Stimulated activated CD8-positive, alpha-beta memory T cell treated with anti-CD3 and anti-CD28 coated beads, Interleukin-4, amount 100 ng/mL, for 48 hours (primary cell): ENCODE results near the gene IGF2.
A peak's percentile ranks its signal among the peaks of the same experiment; 100 is the strongest.
"Not testable (repeated sequence)": the region's sequence is repeated elsewhere in the genome, so short reads cannot be mapped to it uniquely, and the experiment has no call there.

ENCODE experiments used
- DNase-seq: peaks from one replicate; pipeline ENCODE4 v3.0.0-alpha.2; 2020

The IGF2 gene, protein sequence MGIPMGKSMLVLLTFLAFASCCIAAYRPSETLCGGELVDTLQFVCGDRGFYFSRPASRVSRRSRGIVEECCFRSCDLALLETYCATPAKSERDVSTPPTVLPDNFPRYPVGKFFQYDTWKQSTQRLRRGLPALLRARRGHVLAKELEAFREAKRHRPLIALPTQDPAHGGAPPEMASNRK

GRCh38 chr11:2139123-2139521 lies at the start of gene IGF2:
Gene IGF2, minus strand, starts transcription at chr11:2139389. Its CDS starts 3,866 bp downstream, at chr11:2135523.
- DNase-seq: no peak

GRCh38 chr11:2188745-2189144 lies 49.6 kb upstream of the IGF2 start:
- no peak for DNase-seq

- DNase-seq: no peak
Observed at GRCh38 chr11:2187280-2187707, 48.1 kb upstream of the IGF2 start.

DNA sequence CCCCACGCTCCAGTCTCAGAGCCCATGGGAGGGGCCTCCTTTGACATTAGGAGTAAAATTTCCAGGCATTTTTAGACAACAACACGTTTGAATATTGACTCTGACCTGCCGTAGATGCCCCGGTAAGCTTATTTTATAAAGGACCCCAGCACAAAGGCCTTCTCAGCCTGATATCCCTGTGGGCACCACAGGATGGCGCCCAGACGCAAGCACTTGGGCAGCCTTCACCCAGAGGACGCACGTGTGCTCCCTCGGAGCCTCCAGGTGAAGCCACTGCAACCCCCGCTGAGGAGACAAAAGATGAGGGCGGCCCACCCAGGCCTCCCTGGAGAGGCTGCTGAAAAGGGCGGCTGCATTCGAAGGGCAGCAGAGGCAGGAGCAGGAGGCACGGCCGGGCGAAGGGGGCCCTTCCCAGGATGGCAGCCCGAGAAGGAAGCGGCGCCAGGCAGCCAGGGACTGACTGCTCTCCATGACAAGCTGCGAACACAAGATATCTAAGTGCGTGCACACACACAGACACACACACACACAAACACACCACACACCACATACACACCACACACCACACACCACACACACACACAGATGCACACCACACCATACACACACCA lies 47.6 kb upstream of the IGF2 start:
- peak; percentile 64 for DNase-seq

- no peak for DNase-seq
Observed at GRCh38 chr11:2185324-2186085, 46.3 kb upstream of the IGF2 start.

DNA sequence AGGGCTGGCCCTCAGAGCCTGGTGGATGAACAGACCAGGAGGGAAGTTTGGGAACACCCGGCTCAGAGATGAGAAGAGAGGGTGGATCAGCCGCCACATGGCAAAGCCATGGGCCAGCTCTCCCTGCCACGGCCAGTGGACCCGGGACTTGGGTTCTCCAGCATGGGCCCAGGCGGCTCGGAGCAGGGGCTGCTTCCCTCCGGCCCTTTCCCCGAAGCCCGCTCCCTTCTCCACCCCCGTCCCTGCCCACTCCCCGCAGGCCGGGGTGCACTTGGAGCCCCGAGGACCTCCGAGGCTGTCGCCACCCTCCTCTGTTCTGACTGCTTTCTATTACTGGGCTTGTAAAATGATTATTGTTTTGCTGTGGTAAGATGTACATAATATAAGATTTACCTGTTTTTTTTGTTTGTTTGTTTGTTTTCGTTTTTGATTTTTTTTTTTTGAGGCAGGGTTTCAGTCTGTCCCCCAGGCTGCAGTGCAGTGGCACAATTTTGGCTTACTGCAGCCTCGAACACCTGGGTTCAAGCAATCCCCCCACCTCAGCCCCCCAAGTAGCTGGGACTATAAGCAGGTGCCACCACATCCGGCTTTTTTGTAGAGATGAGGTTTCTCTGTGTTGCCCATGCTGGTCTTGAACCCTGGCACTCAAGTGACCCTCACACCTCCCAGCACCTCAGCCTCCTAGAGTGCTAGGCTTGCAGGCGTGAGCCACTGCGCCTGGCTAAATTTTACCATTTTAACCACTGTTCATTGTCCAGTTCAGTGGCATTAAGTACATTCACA lies 43.7 kb upstream of the IGF2 start:
- DNase-seq: no peak

GRCh38 chr11:2182075-2182474 lies 42.9 kb upstream of the IGF2 start:
- DNase-seq: no peak

GRCh38 chr11:2180789-2181370 lies 41.7 kb upstream of the IGF2 start:
- no peak for DNase-seq

- DNase-seq: no peak
Observed at GRCh38 chr11:2180347-2180746, 41.2 kb upstream of the IGF2 start.

DNA sequence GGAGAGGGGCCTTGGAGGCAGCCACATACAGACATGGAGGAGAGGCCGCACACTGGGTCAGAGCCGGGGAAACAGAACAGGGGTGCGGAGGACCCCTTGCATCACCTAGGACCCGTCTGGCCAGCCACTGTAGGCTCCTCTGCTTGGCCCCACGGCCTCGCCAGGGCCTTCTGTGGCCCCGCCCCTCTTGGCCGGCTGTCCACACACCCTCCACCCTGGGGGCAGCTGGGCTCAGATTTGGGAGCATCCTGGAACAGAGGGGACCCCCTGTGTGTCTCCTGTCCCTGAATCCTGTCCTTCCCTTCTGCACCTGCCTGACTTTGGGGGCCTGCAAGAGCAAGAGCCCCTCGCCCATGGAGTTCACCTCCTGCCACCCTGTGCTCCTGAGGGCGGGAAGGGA lies 40.3 kb upstream of the IGF2 start:
- DNase-seq: no peak

GRCh38 chr11:2178906-2179494 lies 39.8 kb upstream of the IGF2 start:
- DNase-seq: no peak

GRCh38 chr11:2178055-2178773 lies 39.0 kb upstream of the IGF2 start:
- not testable (repeated sequence) for DNase-seq

- no peak for DNase-seq
Observed at GRCh38 chr11:2177076-2177475, 37.9 kb upstream of the IGF2 start.

DNA sequence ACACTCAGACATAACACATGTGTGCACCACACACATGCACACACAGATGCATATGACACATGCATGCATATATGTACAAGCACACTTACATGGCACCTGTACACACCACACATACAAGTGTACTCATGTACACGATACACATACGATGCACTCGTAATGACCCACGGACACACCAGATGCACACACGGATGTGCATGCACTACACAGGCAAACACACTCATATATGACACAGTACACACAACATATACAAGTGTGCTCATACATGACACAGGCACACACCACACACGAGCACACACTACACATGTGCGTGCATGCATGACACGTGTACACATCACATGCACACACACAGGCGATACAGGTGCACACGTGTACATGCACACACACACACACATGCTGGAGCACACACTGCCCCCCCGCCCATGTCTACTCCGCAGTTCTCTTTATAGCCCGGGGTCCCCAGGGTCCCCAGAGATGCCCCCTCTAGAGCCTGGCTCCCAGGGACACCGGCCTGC lies 37.3 kb upstream of the IGF2 start:
- DNase-seq: no peak

DNA sequence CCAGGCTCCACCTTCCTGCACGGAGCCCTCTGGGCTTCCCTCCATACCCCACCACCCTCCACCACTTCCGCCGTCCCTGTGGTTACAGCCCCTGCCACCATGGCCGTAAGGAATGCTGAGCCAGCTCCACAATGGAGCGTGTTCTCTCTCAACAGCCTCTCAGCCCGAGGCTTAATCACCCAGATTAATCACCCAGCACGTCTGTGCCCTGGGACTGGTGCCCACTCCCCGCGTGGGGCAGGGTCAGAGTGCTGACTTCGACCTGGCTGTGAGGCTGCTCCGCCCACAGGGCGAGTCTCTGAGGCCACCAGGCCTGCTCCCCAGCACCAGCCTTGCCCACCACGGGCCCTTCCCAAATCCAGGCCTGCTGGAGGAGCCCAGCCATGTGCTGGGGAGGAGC lies 36.5 kb upstream of the IGF2 start:
- no peak for DNase-seq

- no peak for DNase-seq
Observed at GRCh38 chr11:2174361-2174760, 35.2 kb upstream of the IGF2 start.

GRCh38 chr11:2173761-2174160 lies 34.6 kb upstream of the IGF2 start:
- no peak for DNase-seq

- DNase-seq: peak; percentile 52
Observed at GRCh38 chr11:2173150-2173693, 34.0 kb upstream of the IGF2 start.

DNA sequence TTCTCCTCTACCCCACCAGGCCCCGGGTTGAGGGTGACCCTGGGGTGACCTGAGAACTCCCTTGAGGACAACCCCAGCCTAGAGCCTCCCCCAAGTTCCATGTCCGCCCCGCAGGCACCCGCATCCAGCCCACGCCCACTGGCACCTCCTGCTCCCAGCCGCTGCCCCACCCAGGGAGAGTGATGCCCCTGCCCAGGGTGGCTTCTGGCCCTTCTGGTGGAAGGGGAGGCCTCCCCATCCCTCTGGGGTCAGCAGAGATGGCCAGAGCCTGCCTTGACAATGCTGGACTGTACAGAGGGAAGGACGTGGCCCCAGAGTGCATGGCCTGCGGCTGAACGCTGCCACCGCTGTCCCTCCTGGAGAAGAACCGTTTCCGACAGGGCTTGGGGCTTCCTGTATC lies 33.5 kb upstream of the IGF2 start:
- no peak for DNase-seq

DNA sequence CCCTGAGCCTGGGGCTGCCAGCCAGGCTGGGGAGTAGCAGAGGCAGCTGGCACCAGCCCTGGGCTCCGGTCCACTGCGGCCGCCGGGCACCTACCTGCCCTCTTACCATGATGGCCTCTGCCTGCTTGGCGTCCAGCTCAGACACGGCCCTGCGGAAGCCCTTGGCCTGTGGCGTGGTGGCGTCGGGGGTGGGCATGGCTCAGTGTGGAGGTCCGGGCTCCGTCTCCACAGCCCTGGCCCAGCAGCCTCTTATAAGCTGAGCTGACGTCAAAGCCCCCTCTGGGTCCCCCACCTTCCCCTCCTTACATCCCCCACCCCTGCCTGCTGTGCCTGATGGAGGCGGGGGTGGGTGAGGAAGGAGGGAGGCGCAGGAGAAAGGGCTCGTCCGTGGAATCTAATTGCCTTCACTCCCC lies 32.4 kb upstream of the IGF2 start, which contains the start of gene TH:
Gene TH (minus strand): TSS at position 225 of the 413 bp plus-strand sequence. CDS start 29 bp downstream, at position 196.
- no peak for DNase-seq
